Smooth muscle cell (in vitro differentiated cells): ENCODE data around the gene CCER1. TPM values are rescaled to one million over a fixed set of nuclear protein-coding genes. Genes with fewer than 3 reads are reported as not detected.

Experiments
- DNase-seq: peaks from one replicate; lab custom pipeline; 2025; ENCODE audit not compliant: unreplicated experiment; lab: John Stamatoyannopoulos, UW
- H2AFZ ChIP-seq: fragments of 200-600 bp; sonication (generic); 2 replicates; pipeline ENCODE4 v1.6.0; 2016; ENCODE audit warnings: antibody characterized with exemption, low read depth, mild to moderate bottlenecking
- H3F3A ChIP-seq: fragments of 200-600 bp; sonication (generic); 2 replicates; pipeline ENCODE4 v1.6.0; 2017; ENCODE audit warnings: antibody characterized with exemption, low read depth
- H3K27ac ChIP-seq: fragments of 200-600 bp; sonication (generic); 2 replicates; pipeline ENCODE4 v1.5.1; 2016; ENCODE audit warnings: low read depth, mild to moderate bottlenecking
- H3K27me3 ChIP-seq: fragments of 200-600 bp; sonication (generic); 2 replicates; pipeline ENCODE4 v1.6.1; 2016; ENCODE audit warnings: low read depth, mild to moderate bottlenecking
- H3K36me3 ChIP-seq: fragments of 200-600 bp; sonication (generic); 2 replicates; pipeline ENCODE4 v1.5.1; 2016; ENCODE audit warnings: low read depth
- H3K4me1 ChIP-seq: fragments of 200-600 bp; sonication (generic); 2 replicates; pipeline ENCODE4 v1.5.1; 2016; ENCODE audit warnings: low read depth
- H3K4me2 ChIP-seq: fragments of 200-600 bp; sonication (generic); 2 replicates; pipeline ENCODE4 v1.6.0; 2016; ENCODE audit warnings: mild to moderate bottlenecking
- H3K4me3 ChIP-seq: fragments of 200-600 bp; sonication (generic); 2 replicates; pipeline ENCODE4 v1.5.1; 2016; ENCODE audit warnings: mild to moderate bottlenecking
- H3K79me2 ChIP-seq: fragments of 200-600 bp; sonication (generic); 2 replicates; pipeline ENCODE4 v1.6.0; 2016; ENCODE audit warnings: low read depth, mild to moderate bottlenecking
- H3K9ac ChIP-seq: fragments of 200-600 bp; sonication (generic); 2 replicates; pipeline ENCODE4 v1.6.0; 2016; ENCODE audit warnings: low read depth
- H3K9me3 ChIP-seq: fragments of 200-600 bp; sonication (generic); replicated peaks from 2 replicates; pipeline ENCODE4 v1.5.1; 2016; ENCODE audit warnings: low read depth
- H4K20me1 ChIP-seq: fragments of 200-600 bp; sonication (generic); 2 replicates; pipeline ENCODE4 v1.6.0; 2016; ENCODE audit warnings: low read depth
- WGBS: methylation state at CpG from one replicate; pipeline ENCODE4 v1.1.7; 2016; ENCODE audit warnings: low lambda C conversion rate; 5-methylcytosine and 5-hydroxymethylcytosine counted together
- polyA plus RNA-seq: library from polyadenylated mRNA; unstranded; fragments of >200 nt; fragmentation: Nextera tagmentation; extraction: Ambion mirVana; gene quantifications from 2 replicates; pipeline ENCODE4 v1.2.1, GENCODE V29; 2016
- total RNA-seq: library from RNA; depleted of rRNA; stranded (reverse); fragments of >200 nt; gene quantifications from 2 replicates; pipeline ENCODE4 v1.2.3, GENCODE V29; 2014
- TF ChIP-seq, protein P1 (sequence below): fragments of 200-600 bp; sonication (generic); IDR thresholded peaks from 2 replicates; pipeline ENCODE4 v1.5.1; 2017; ENCODE audit warnings: borderline replicate concordance, mild to moderate bottlenecking, antibody characterized with exemption; ENCODE audit not compliant: insufficient read depth, poor library complexity, severe bottlenecking

The CCER1 gene
- total and polyA plus RNA-seq, 2 experiments from 2014 or later = not detected

DNA sequence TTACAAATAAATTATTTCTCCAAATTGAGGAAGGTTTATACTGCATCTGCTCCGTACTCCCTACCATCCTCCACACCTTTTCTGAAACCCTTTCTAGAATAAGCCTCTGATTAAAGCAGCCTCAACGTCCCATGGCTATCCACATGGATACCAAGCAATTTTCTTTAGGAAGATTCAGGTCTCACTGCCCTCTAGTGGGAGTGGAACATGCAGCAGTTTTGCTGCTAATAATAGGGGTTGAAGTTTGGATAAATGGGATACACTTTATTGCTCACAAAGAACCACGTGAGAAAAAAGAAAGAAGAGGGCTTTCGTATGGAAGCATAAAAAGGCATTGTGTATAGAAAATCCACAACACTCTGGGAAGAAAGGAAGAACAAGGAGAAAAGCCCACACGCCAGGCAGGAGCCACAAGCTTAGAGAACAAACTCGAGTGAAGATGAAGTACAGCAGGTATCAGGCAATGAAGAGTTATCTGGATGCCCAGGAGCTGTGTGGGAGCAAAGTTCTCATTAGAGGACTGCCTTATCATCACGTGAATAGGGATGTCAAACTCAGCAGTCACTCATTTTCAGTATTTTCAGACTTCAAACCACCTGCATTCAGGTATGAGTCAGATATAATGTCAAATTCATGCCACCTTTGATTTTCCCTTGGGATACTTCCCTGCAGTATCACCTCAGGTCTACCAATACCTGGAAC lies 45.8 kb downstream of the CCER1 start:
- H2AFZ ChIP-seq = no peak overlapping the region
- no peaks in the 10 kb centered on the region for H3K27me3 ChIP-seq
- no peaks in the 10 kb centered on the region for H3F3A ChIP-seq
- H3K4me1 ChIP-seq = no peaks in the 10 kb centered on the region
- H3K9me3 ChIP-seq = no peaks in the 10 kb centered on the region
- no peak overlapping the region for H3K9ac ChIP-seq
- DNase-seq = no peak
- TF ChIP-seq, protein P1, sequence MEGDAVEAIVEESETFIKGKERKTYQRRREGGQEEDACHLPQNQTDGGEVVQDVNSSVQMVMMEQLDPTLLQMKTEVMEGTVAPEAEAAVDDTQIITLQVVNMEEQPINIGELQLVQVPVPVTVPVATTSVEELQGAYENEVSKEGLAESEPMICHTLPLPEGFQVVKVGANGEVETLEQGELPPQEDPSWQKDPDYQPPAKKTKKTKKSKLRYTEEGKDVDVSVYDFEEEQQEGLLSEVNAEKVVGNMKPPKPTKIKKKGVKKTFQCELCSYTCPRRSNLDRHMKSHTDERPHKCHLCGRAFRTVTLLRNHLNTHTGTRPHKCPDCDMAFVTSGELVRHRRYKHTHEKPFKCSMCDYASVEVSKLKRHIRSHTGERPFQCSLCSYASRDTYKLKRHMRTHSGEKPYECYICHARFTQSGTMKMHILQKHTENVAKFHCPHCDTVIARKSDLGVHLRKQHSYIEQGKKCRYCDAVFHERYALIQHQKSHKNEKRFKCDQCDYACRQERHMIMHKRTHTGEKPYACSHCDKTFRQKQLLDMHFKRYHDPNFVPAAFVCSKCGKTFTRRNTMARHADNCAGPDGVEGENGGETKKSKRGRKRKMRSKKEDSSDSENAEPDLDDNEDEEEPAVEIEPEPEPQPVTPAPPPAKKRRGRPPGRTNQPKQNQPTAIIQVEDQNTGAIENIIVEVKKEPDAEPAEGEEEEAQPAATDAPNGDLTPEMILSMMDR = peak; percentile 82
- no peak overlapping the region for H3K27ac ChIP-seq
- no peaks in the 10 kb centered on the region for H3K79me2 ChIP-seq
- H3K4me2 ChIP-seq = no peak overlapping the region
- WGBS = 32% methylated on average over 7 of the region's 7 CpGs
- H4K20me1 ChIP-seq = no peaks in the 10 kb centered on the region
- no peaks in the 10 kb centered on the region for H3K36me3 ChIP-seq
- H3K4me3 ChIP-seq = no peak overlapping the region

DNA sequence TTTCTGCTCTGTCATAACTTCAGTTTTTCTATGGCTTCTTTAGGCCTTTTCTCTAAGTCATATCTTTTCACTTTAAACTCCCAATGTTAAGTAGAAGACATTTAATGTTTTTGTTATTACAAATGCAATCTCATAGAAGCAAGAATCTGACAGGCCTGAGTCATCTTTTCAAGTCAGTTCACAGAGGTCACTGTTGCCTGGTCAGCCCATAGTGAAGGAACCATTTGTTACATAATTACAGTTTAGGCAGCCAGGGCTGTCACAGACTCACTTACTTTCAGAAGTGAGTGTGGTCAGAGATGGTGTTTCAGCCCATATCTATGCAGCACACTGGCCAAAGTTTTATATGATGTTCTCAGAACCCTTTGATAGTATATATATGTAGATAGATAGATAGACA lies 46.5 kb downstream of the CCER1 start:
- Histone ChIP-seq H2AFZ (peak overlapping the region; percentile 65), H3F3A (no peaks in the 10 kb centered on the region), H3K4me3 (no peak overlapping the region), H3K79me2 (no peaks in the 10 kb centered on the region), H4K20me1 (no peaks in the 10 kb centered on the region), H3K4me1 (no peaks in the 10 kb centered on the region), H3K36me3 (no peaks in the 10 kb centered on the region), H3K27ac (no peak overlapping the region), H3K9ac (no peak overlapping the region), H3K4me2 (no peak overlapping the region), H3K9me3 (no peaks in the 10 kb centered on the region), H3K27me3 (no peaks in the 10 kb centered on the region)
- TF ChIP-seq, protein P1 = no peak
- no peak for DNase-seq

DNA sequence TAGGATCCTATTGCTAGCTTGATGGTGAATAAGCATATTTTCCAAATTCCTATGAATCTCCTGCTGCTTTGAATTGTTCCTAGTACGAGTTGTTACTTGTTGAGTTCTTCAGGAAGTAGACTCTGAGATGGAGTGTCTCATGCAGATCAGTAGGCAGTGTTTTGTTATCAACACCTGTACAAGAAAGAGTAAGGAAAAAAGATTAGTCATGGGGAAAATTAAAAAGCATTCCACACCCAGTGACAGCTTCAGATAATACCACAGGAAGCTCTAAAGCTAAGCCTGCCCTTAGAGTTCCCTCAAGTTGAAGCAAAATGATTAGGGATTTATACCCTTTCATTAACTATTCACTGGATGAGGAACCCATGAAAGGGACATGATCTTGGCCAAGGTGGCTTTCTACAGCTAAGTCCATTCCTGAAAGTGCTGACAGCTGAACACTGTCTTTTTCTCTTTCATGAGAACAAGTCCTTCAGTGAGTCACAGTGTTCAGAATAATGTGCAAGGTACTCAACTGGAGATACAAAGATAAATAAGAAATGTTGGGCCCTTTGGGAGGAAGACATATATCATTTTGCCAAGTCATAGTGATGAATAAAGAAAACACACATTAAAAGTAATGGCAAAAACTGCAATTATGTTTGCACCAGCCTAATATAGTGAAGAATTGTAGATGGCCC lies 49.1 kb downstream of the CCER1 start:
- TF ChIP-seq, protein P1 = no peak
- no peak overlapping the region for H3K9ac ChIP-seq
- H3K9me3 ChIP-seq = no peaks in the 10 kb centered on the region
- DNase-seq = no peak
- H3F3A ChIP-seq = no peaks in the 10 kb centered on the region
- WGBS = 65% methylated on average over 1 of the region's 1 CpG
- H3K4me3 ChIP-seq = no peak overlapping the region
- H3K4me2 ChIP-seq = no peak overlapping the region
- H3K36me3 ChIP-seq = no peaks in the 10 kb centered on the region
- no peaks in the 10 kb centered on the region for H4K20me1 ChIP-seq
- no peaks in the 10 kb centered on the region for H3K4me1 ChIP-seq
- H3K79me2 ChIP-seq = no peaks in the 10 kb centered on the region
- no peaks in the 10 kb centered on the region for H3K27me3 ChIP-seq
- H3K27ac ChIP-seq = no peak overlapping the region
- no peak overlapping the region for H2AFZ ChIP-seq
